GM12872 (cell line): Measurements from ENCODE around the gene TMED6.

Experiments
- CTCF ChIP-seq: IDR thresholded peaks from 3 replicates; pipeline ENCODE4 v1.5.1; 2011; ENCODE audit warnings: low read depth, mild to moderate bottlenecking, low read length, moderate library complexity; ENCODE audit not compliant: insufficient read depth

TMED6 gene

GRCh38 chr16:69321080-69321479, 30.5 kb downstream of the TMED6 start:
- TF ChIP-seq CTCF: no peak

- TF ChIP-seq CTCF: no peak
These were observed 30.9 kb downstream of the TMED6 start for GRCh38 chr16:69320740-69321073.

- no peak for TF ChIP-seq CTCF
These were observed 31.5 kb downstream of the TMED6 start for GRCh38 chr16:69319826-69320739.

- TF ChIP-seq CTCF: no peak
These were observed 32.2 kb downstream of the TMED6 start for GRCh38 chr16:69319381-69319780.

- no peak for TF ChIP-seq CTCF
These were observed 32.7 kb downstream of the TMED6 start for GRCh38 chr16:69318911-69319289.

- TF ChIP-seq CTCF: no peak
These were observed 33.2 kb downstream of the TMED6 start for GRCh38 chr16:69318177-69318910.

GRCh38 chr16:69316595-69317034, 35.0 kb downstream of the TMED6 start:
- TF ChIP-seq CTCF: no peak
